Lower lobe of right lung (tissue), 2 donors: ENCODE measurements around the gene UPK1A. TPM values are rescaled to one million over a fixed set of nuclear protein-coding genes. Genes with fewer than 3 reads are reported as not detected.

Source experiments
- ATAC-seq, 2 donors: fragments of 200-7000 bp; cut with Tn5 transposase; one replicate each; pipeline ENCODE4 v1.9.1; 2020 to 2022; ENCODE audit warnings: mild to moderate bottlenecking in 2 of 2, moderate library complexity in 2 of 2
- DNase-seq: peaks from one replicate; pipeline ENCODE4 v3.0.0-alpha.2; 2020
- H3K27ac ChIP-seq: fragments of 200-600 bp; one replicate; pipeline ENCODE4 v1.8.0; 2022
- H3K27me3 ChIP-seq: fragments of 200-600 bp; one replicate; pipeline ENCODE4 v1.8.0; 2022; ENCODE audit warnings: low read depth
- H3K36me3 ChIP-seq: fragments of 200-600 bp; one replicate; pipeline ENCODE4 v1.8.0; 2022; ENCODE audit warnings: mild to moderate bottlenecking
- H3K4me1 ChIP-seq: fragments of 200-600 bp; one replicate; pipeline ENCODE4 v1.8.0; 2022
- H3K4me3 ChIP-seq: fragments of 200-600 bp; one replicate; pipeline ENCODE4 v1.8.0; 2022; ENCODE audit warnings: mild to moderate bottlenecking
- H3K9me3 ChIP-seq: fragments of 200-600 bp; one replicate; pipeline ENCODE4 v1.8.0; 2022
- intact Hi-C: fragments of 100-400 bp; cut with DNase I; formaldehyde crosslinking; loops from one replicate; pipeline ENCODE4 v1.11.0; 2022
- total RNA-seq: library from RNA; stranded (reverse); fragmentation: NEBNext Ultra II Directional; extraction: Animal tissue kit (Norgen Biotek cat#: 25700); gene quantifications from one replicate; pipeline ENCODE4 v1.2.1, GENCODE V29; 2021
- TF ChIP-seq, protein P1 (sequence below): fragments of 200-600 bp; IDR thresholded peaks from one replicate; pipeline ENCODE4 v1.8.0; 2022; ENCODE audit warnings: antibody characterized with exemption, mild to moderate bottlenecking
- donor health status: DM: no; HTN: yes; CAD: no; lungs with severe emphysema.

UPK1A gene
- total RNA-seq, 1 donor from 2014 or later, result not detected

DNA sequence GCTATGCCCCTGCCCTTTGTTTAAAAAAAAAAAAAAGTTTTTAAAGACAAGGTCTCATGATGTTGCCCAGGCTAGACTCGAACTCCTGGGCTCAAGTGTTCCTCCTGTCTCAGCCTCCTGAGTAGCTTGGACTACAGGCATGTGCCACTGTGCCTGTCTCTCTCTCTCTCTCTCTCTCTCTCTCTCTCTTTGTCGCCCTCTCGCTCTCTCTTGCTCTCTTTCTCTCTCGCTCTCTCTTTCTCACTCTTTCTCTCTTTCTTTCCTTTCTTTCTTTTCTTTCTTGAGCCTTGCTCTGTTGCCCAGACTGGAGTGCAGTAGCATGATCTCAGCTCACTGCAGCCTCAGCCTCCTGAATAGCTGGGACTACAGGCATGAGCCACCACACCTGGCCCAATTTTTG lies 10.7 kb upstream of the UPK1A start:
- no peak overlapping the region for H3K4me3 ChIP-seq
- peaks cover 97% of the 10 kb centered on the region for H3K36me3 ChIP-seq

DNA sequence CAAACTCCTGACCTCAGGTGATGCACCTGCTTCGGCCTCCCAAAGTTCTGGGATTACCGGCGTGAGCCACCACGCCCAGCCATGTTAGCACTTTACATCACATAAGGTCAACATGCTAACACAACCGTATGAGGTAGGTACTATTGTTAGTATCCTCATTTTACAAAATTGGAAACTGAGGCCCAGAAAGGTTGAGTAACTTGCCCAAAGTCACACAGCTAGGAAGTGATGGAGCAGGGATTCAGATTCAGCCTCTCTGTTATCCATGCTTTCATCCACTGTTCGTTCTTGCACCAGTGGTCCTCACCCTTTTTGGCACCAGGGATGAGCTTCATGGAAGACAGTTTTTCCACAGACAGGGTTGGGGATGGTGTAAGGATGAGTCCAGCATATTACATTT lies 9.6 kb upstream of the UPK1A start:
- Histone ChIP-seq H3K4me1 (no peaks in the 10 kb centered on the region), H3K9me3 (no peaks in the 10 kb centered on the region), H3K36me3 (peaks cover 91% of the 10 kb centered on the region), H3K27ac (no peak overlapping the region), H3K27me3 (no peaks in the 10 kb centered on the region), H3K4me3 (no peak overlapping the region)
- DNase-seq (no peak), ATAC-seq (no peak)
- intact Hi-C loops, result no loop called here
- TF ChIP-seq, protein P1, sequence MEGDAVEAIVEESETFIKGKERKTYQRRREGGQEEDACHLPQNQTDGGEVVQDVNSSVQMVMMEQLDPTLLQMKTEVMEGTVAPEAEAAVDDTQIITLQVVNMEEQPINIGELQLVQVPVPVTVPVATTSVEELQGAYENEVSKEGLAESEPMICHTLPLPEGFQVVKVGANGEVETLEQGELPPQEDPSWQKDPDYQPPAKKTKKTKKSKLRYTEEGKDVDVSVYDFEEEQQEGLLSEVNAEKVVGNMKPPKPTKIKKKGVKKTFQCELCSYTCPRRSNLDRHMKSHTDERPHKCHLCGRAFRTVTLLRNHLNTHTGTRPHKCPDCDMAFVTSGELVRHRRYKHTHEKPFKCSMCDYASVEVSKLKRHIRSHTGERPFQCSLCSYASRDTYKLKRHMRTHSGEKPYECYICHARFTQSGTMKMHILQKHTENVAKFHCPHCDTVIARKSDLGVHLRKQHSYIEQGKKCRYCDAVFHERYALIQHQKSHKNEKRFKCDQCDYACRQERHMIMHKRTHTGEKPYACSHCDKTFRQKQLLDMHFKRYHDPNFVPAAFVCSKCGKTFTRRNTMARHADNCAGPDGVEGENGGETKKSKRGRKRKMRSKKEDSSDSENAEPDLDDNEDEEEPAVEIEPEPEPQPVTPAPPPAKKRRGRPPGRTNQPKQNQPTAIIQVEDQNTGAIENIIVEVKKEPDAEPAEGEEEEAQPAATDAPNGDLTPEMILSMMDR, result no peak

More for the DNA sequence above, 10.7 kb upstream of the UPK1A start:
- H3K27me3 ChIP-seq, result no peaks in the 10 kb centered on the region
- ATAC-seq (no peak), DNase-seq (no peak)
- intact Hi-C loops, result no loop called here
- H3K27ac ChIP-seq, result no peak overlapping the region
- H3K4me1 ChIP-seq, result no peaks in the 10 kb centered on the region
- TF ChIP-seq, protein P1, result no peak
- H3K9me3 ChIP-seq, result no peaks in the 10 kb centered on the region

DNA sequence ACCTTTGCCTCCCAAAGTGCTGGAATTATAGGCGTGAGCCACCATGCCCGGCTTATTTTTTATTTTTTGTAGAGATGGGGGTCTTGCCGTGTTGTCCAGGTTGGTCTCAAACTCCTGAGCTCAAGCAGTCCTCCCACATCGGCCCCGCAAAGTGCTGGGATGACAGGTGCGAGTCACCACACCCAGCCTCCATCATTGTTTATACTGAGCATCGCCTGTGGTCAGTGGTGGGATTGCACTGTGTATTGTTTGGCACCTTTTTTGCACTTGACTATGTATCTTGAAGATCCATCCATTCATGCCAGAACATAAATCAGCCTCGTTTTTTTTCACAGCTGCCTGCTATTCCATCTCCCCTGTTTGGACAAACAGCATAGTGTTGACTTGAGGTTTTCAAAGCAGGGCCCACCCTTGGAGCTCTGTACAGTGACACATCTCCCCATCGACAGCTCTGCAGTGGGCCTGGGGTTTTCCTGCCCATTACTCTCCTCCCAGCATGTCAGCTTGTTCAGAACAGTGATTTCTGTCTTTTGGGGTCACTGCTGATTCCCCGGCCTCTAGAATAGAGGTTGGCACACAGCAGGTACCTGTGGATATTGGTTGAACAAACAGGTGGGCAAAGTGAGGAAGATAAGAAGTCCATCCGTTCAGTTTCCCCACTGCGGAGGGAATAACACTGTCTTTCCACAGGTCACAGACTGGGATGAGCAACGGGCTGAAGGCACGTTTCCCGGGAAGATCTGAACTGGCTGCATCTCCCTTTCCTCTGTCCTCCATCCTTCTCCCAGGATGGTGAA lies 8.2 kb upstream of the UPK1A start:
- Histone ChIP-seq H3K4me1 (no peaks in the 10 kb centered on the region), H3K9me3 (no peaks in the 10 kb centered on the region), H3K27me3 (no peaks in the 10 kb centered on the region), H3K36me3 (peaks cover 83% of the 10 kb centered on the region), H3K27ac (no peak overlapping the region), H3K4me3 (no peak overlapping the region)
- intact Hi-C loops, result no loop called here
- TF ChIP-seq, protein P1, result no peak
- no peak for ATAC-seq
- DNase-seq, result no peak

DNA sequence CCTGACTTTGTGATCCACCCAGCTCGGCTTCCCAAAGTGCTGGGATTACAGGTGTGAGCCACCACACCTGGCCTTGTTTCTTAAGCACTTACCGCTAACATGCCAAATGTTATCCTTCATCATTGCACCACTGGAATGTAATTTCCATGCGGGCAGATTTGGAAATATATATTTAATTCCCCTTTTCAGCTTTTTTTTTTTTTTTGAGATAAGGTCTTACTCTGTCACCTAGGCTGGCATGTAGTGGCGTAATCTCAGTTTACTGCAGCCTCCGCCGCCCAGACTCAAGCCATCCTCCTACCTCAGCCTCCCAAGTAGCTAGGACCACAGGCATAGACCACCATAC lies 4.3 kb upstream of the UPK1A start:
- Histone ChIP-seq H3K27ac (no peak overlapping the region), H3K4me1 (no peaks in the 10 kb centered on the region), H3K9me3 (no peaks in the 10 kb centered on the region), H3K36me3 (peaks cover 52% of the 10 kb centered on the region), H3K4me3 (no peak overlapping the region), H3K27me3 (no peaks in the 10 kb centered on the region)
- no peak for ATAC-seq
- DNase-seq, result no peak
- intact Hi-C loops, result no loop called here
- TF ChIP-seq, protein P1, result no peak

DNA sequence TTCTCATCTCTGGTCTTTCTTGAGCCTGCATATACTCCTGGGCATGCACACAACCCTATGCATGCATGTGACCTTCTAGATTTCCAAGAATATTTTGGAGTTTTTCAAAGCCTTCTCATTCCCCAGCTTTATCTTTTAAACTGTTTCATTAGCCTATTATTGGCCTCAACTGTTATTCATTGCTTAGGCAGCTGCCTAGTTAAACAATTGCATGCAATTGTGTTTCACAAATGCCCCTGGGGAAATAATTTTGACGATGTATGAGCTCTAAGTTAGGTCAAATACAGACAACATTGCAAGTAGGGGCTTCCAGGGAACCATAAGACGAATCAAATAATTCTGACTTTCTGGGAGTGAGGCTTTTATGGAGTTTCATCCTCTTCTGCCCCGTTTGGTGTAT lies 2.3 kb upstream of the UPK1A start:
- intact Hi-C loops, result no loop called here
- H3K4me1 ChIP-seq, result no peaks in the 10 kb centered on the region
- H3K4me3 ChIP-seq, result no peak overlapping the region
- no peak overlapping the region for H3K27ac ChIP-seq
- no peaks in the 10 kb centered on the region for H3K27me3 ChIP-seq
- TF ChIP-seq, protein P1, result no peak
- no peaks in the 10 kb centered on the region for H3K9me3 ChIP-seq
- ATAC-seq (no peak), DNase-seq (no peak)
- peaks cover 32% of the 10 kb centered on the region for H3K36me3 ChIP-seq
